Keratinocyte (primary cell): ENCODE results near the gene ANKAR. TPM values are rescaled to one million over a fixed set of nuclear protein-coding genes. Genes with fewer than 3 reads are reported as not detected.
A peak's percentile ranks its signal among the peaks of the same experiment; 100 is the strongest.

ENCODE experiments used
- DNase-seq: peaks from one replicate; pipeline ENCODE4 v3.0.0-alpha.2; 2011; ENCODE audit warnings: low read depth, missing footprints, low spot score
- FAIRE-seq: peaks from 2 replicates; lab custom pipeline; 2011; peaks lifted over from hg19 to GRCh38; lab: Jason Lieb, UNC
- H2AFZ ChIP-seq: 2 replicates; pipeline ENCODE4 v1.6.0; 2012; ENCODE audit warnings: low read length, control low read depth, inconsistent platforms; ENCODE audit not compliant: control insufficient read depth
- H3K27ac ChIP-seq: 2 replicates; pipeline ENCODE4 v1.5.1; 2011; ENCODE audit warnings: low read length; ENCODE audit not compliant: control insufficient read depth, insufficient read depth
- H3K27me3 ChIP-seq: 3 replicates; pipeline ENCODE4 v1.6.0; 2011; ENCODE audit warnings: low read length; ENCODE audit not compliant: control insufficient read depth, insufficient read depth; ENCODE audit errors: extremely low read depth
- H3K36me3 ChIP-seq, 2 experiments: 2 replicates in 1 of 2; 3 replicates in 1 of 2; pipeline ENCODE4 v1.5.1; 2011; ENCODE audit warnings: low read length in 2 of 2, mild to moderate bottlenecking in 1 of 2; ENCODE audit not compliant: control insufficient read depth in 2 of 2, insufficient read depth in 2 of 2; ENCODE audit errors: extremely low read depth in 1 of 2
- H3K4me1 ChIP-seq: 3 replicates; pipeline ENCODE4 v1.5.1; 2011; ENCODE audit warnings: low read length; ENCODE audit not compliant: control insufficient read depth, insufficient read depth; ENCODE audit errors: extremely low read depth
- H3K4me2 ChIP-seq: 3 replicates; pipeline ENCODE4 v1.6.0; 2011; ENCODE audit warnings: low read depth, low read length; ENCODE audit not compliant: control insufficient read depth, insufficient read depth; ENCODE audit errors: extremely low read depth
- H3K4me3 ChIP-seq, 3 experiments: fragments of 200-600 bp in 1 of 3; sonication (generic) in 1 of 3; 2 replicates in 2 of 3; 3 replicates in 1 of 3; pipeline ENCODE4 v1.5.1; 2011 to 2016; ENCODE audit warnings: low read length in 3 of 3, mild to moderate bottlenecking in 3 of 3, control low read depth in 2 of 3, inconsistent platforms in 1 of 3, low read depth in 1 of 3, mixed read lengths in 1 of 3, mixed run types in 1 of 3, moderate library complexity in 1 of 3; ENCODE audit not compliant: control insufficient read depth in 2 of 3, insufficient read depth in 2 of 3; ENCODE audit errors: extremely low read depth in 1 of 3
- H3K79me2 ChIP-seq: 2 replicates; pipeline ENCODE4 v1.6.0; 2012; ENCODE audit warnings: low read length; ENCODE audit not compliant: control insufficient read depth, insufficient read depth
- H3K9ac ChIP-seq: 3 replicates; pipeline ENCODE4 v1.6.0; 2011; ENCODE audit warnings: low read length; ENCODE audit not compliant: control insufficient read depth, insufficient read depth; ENCODE audit errors: extremely low read depth
- H3K9me1 ChIP-seq: 3 replicates; pipeline ENCODE4 v1.6.0; 2011; ENCODE audit warnings: low read length; ENCODE audit not compliant: control insufficient read depth, insufficient read depth; ENCODE audit errors: extremely low read depth
- H3K9me3 ChIP-seq: 2 replicates; pipeline ENCODE4 v1.5.1; 2012; ENCODE audit warnings: low read depth, low read length; ENCODE audit not compliant: control insufficient read depth
- H4K20me1 ChIP-seq: 3 replicates; pipeline ENCODE4 v1.6.0; 2011; ENCODE audit warnings: low read length; ENCODE audit not compliant: control insufficient read depth, insufficient read depth; ENCODE audit errors: extremely low read depth
- EZH2 ChIP-seq: IDR thresholded peaks from one replicate; pipeline ENCODE4 v1.6.1; 2012; ENCODE audit warnings: inconsistent platforms, mild to moderate bottlenecking, low read length, moderate library complexity
- dilution Hi-C: fragments of 300-500 bp; cut with MboI; formaldehyde crosslinking; loops from one replicate; pipeline ENCODE4 v1.7.0; 2020; ENCODE audit warnings: low sequenced_read_pairs; ENCODE audit not compliant: extremely low pct_ligation_motif_present
- polyA plus RNA-seq, 5 experiments: library from polyadenylated mRNA; depleted of rRNA in 3 of 5; stranded (reverse) in 3 of 5; stranded (forward) in 1 of 5; unstranded in 1 of 5; fragments of >200 nt; gene quantifications; 1 replicate in 1 of 5; 2 replicates in 3 of 5; 3 replicates in 1 of 5; pipeline versions ENCODE4 v1.2.1 to v1.2.3, GENCODE V29; 2011 to 2012; ENCODE audit warnings: missing spikeins in 2 of 5, low read depth in 1 of 5, low replicate concordance in 1 of 5
- TF ChIP-seq, protein P1 (sequence below), 3 experiments: IDR thresholded peaks in 1 of 3; conservative IDR thresholded peaks in 1 of 3; optimal IDR thresholded peaks in 1 of 3; 2 replicates in 2 of 3; 3 replicates in 1 of 3; pipeline versions ENCODE3 to v1.5.1; 2011; ENCODE audit warnings: low read length in 3 of 3, mild to moderate bottlenecking in 3 of 3, moderate library complexity in 2 of 3, control low read depth in 1 of 3, inconsistent platforms in 1 of 3; ENCODE audit not compliant: insufficient read depth in 2 of 3; ENCODE audit errors: extremely low read depth in 1 of 3

The ANKAR gene
- polyA plus RNA-seq, 1 donor (not counting 4 experiments of a cell fraction or from before 2014, with no cell fraction given) = 1.6 TPM

- Histone ChIP-seq H2AFZ (no peak overlapping the region), H3K4me2 (peak overlapping the region; percentile 11), H3K27me3 (no peaks in the 10 kb centered on the region), H3K79me2 (no peaks in the 10 kb centered on the region), H3K9me3 (no peaks in the 10 kb centered on the region), H3K27ac (no peak overlapping the region), H3K9ac (no peak overlapping the region), H3K36me3 (no peaks in the 10 kb centered on the region), H3K9me1 (no peaks in the 10 kb centered on the region), H4K20me1 (no peaks in the 10 kb centered on the region), H3K4me3 (no peak overlapping the region), H3K4me1 (no peaks in the 10 kb centered on the region)
- TF ChIP-seq, protein P1, sequence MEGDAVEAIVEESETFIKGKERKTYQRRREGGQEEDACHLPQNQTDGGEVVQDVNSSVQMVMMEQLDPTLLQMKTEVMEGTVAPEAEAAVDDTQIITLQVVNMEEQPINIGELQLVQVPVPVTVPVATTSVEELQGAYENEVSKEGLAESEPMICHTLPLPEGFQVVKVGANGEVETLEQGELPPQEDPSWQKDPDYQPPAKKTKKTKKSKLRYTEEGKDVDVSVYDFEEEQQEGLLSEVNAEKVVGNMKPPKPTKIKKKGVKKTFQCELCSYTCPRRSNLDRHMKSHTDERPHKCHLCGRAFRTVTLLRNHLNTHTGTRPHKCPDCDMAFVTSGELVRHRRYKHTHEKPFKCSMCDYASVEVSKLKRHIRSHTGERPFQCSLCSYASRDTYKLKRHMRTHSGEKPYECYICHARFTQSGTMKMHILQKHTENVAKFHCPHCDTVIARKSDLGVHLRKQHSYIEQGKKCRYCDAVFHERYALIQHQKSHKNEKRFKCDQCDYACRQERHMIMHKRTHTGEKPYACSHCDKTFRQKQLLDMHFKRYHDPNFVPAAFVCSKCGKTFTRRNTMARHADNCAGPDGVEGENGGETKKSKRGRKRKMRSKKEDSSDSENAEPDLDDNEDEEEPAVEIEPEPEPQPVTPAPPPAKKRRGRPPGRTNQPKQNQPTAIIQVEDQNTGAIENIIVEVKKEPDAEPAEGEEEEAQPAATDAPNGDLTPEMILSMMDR (optimal IDR thresholded peaks at IDR 0.05 in 1 of 3, IDR thresholded peaks at IDR 0.05 in 1 of 3, conservative IDR thresholded peaks at IDR 0.05 in 1 of 3; ENCODE audit: extremely low read depth in 1 of 3, insufficient read depth in 2 of 3, low read length in 3 of 3) = peak in 1 of 3 experiments; percentile 18
- TF ChIP-seq EZH2 = no peak
- dilution Hi-C loops = no loop called here
- no peak for DNase-seq
- FAIRE-seq = no peak
Observed at GRCh38 chr2:189698020-189698887, 23.8 kb downstream of the ANKAR start.

GRCh38 chr2:189700681-189701080 is 26.2 kb downstream of the ANKAR start:
- H3K27me3 ChIP-seq = no peaks in the 10 kb centered on the region

More at GRCh38 chr2:189700681-189701080, 26.2 kb downstream of the ANKAR start:
- H3K9ac ChIP-seq = no peak overlapping the region
- no peaks in the 10 kb centered on the region for H3K36me3 ChIP-seq
- no peak for TF ChIP-seq EZH2
- TF ChIP-seq, protein P1 (optimal IDR thresholded peaks at IDR 0.05 in 1 of 3, IDR thresholded peaks at IDR 0.05 in 1 of 3, conservative IDR thresholded peaks at IDR 0.05 in 1 of 3; ENCODE audit: extremely low read depth in 1 of 3, insufficient read depth in 2 of 3, low read length in 3 of 3) = no peak
- no peak overlapping the region for H2AFZ ChIP-seq
- no peaks in the 10 kb centered on the region for H4K20me1 ChIP-seq
- H3K4me2 ChIP-seq = no peak overlapping the region
- H3K4me3 ChIP-seq = no peak overlapping the region
- no peaks in the 10 kb centered on the region for H3K79me2 ChIP-seq
- no peaks in the 10 kb centered on the region for H3K9me3 ChIP-seq
- H3K4me1 ChIP-seq = no peaks in the 10 kb centered on the region
- DNase-seq (no peak), FAIRE-seq (no peak)
- dilution Hi-C loops = no loop called here
- no peaks in the 10 kb centered on the region for H3K9me1 ChIP-seq
- H3K27ac ChIP-seq = no peak overlapping the region
